GM12875 (cell line): Measurements from ENCODE around the gene COL5A1.
"Not testable (repeated sequence)": the region's sequence is repeated elsewhere in the genome, so short reads cannot be mapped to it uniquely, and the experiment has no call there.

Source experiments
- H3K4me3 ChIP-seq: one replicate; pipeline ENCODE4 v1.5.1; 2011; ENCODE audit warnings: low read depth, low read length, control low read depth
- CTCF ChIP-seq: IDR thresholded peaks from 2 replicates; pipeline ENCODE4 v1.5.1; 2011; ENCODE audit warnings: low read depth, mild to moderate bottlenecking, control low read depth, inconsistent platforms, low read length, moderate library complexity, borderline replicate concordance; ENCODE audit not compliant: insufficient read depth

COL5A1 gene

GRCh38 chr9:134696433-134696832 is 54.8 kb downstream of the COL5A1 start:
- no peak for TF ChIP-seq CTCF

GRCh38 chr9:134698111-134698510 is 56.5 kb downstream of the COL5A1 start:
- no peak for TF ChIP-seq CTCF
- no peak overlapping the region for H3K4me3 ChIP-seq

More at GRCh38 chr9:134696433-134696832, 54.8 kb downstream of the COL5A1 start:
- no peak overlapping the region for H3K4me3 ChIP-seq

- H3K4me3 ChIP-seq: no peak overlapping the region
- peak; percentile 95 for TF ChIP-seq CTCF
These were observed 57.2 kb downstream of the COL5A1 start for GRCh38 chr9:134698587-134699342.

- TF ChIP-seq CTCF: no peak
- no peak overlapping the region for H3K4me3 ChIP-seq
These were observed 57.7 kb downstream of the COL5A1 start for GRCh38 chr9:134699343-134699740.

GRCh38 chr9:134700636-134701350 is 59.2 kb downstream of the COL5A1 start:
- no peak overlapping the region for H3K4me3 ChIP-seq
- no peak for TF ChIP-seq CTCF

- no peak overlapping the region for H3K4me3 ChIP-seq
- no peak for TF ChIP-seq CTCF
These were observed 60.1 kb downstream of the COL5A1 start for GRCh38 chr9:134701581-134702259.

GRCh38 chr9:134702291-134702690 is 60.7 kb downstream of the COL5A1 start:
- TF ChIP-seq CTCF: no peak
- no peak overlapping the region for H3K4me3 ChIP-seq

GRCh38 chr9:134703730-134704114 is 62.1 kb downstream of the COL5A1 start:
- H3K4me3 ChIP-seq: not testable (repeated sequence)
